GM18505 (cell line): ENCODE measurements around the gene CCDC85B.

Experiments
- ATAC-seq: cut with Tn5 transposase; IDR thresholded peaks from one replicate; pipeline ENCODE4 v1.9.1; 2021; ENCODE audit not compliant: unreplicated experiment
- POLR2A ChIP-seq: IDR thresholded peaks from 4 replicates; pipeline ENCODE4 v1.6.1; 2011; ENCODE audit warnings: borderline replicate concordance; ENCODE audit not compliant: insufficient read depth, insufficient read length; ENCODE audit errors: extremely low read depth

The CCDC85B gene

DNA sequence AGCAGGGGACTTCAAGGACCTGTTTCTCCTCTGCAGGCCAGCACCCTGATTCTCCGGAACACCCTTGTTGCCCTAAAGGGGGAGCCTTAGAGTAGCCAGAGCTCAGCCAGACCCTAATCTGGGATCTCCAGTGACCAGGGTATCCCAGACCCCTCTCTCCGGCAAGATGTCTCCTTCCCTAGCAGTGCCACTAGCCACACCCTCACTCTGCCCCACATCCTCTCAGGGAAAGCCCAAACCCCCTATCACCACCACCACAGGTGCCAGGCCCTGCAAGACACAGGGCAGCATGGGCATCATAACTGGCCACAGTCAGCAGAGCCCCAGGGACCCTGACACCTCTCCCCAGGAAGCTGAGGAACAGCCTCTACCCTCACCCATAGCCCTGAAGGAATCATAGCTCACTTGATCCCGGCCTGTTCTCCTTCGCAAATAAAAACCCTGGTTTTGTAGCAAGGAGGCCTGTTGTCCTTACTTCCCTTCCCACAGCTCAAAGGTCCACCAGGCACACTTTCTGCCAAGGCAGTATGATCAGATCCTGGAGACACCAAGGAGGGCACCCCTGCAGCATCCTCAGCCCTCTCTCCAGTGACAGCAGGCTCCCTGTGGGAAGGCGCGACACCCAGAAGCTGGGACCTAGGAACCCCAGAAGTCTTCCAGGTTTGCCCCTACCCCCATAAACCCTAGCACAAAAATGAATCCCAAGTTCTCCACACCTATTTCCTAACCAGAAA, 37.1 kb upstream of the CCDC85B start:
- TF ChIP-seq POLR2A: no peak
- ATAC-seq: no peak

DNA sequence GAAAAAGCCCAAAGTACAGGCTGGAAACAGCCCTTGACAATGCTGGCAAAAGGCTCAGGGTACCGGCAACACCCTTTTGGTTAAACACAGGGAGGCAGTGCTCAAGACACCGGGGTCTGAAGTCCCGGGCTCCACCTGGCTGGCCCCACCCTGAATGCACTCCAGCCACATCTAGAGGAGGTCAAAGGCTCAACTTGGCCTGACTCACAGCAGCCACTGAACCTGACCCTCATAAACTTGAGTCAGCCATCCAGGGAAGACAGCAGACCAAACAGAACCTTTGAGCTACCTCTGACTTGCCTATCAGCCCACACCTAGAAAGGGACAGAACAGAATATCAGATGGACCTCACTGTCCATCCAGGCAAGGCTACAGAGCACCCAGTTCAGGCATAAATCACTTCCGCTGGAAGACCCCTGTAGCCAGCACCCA, 36.3 kb upstream of the CCDC85B start:
- TF ChIP-seq POLR2A: no peak
- ATAC-seq: no peak

DNA sequence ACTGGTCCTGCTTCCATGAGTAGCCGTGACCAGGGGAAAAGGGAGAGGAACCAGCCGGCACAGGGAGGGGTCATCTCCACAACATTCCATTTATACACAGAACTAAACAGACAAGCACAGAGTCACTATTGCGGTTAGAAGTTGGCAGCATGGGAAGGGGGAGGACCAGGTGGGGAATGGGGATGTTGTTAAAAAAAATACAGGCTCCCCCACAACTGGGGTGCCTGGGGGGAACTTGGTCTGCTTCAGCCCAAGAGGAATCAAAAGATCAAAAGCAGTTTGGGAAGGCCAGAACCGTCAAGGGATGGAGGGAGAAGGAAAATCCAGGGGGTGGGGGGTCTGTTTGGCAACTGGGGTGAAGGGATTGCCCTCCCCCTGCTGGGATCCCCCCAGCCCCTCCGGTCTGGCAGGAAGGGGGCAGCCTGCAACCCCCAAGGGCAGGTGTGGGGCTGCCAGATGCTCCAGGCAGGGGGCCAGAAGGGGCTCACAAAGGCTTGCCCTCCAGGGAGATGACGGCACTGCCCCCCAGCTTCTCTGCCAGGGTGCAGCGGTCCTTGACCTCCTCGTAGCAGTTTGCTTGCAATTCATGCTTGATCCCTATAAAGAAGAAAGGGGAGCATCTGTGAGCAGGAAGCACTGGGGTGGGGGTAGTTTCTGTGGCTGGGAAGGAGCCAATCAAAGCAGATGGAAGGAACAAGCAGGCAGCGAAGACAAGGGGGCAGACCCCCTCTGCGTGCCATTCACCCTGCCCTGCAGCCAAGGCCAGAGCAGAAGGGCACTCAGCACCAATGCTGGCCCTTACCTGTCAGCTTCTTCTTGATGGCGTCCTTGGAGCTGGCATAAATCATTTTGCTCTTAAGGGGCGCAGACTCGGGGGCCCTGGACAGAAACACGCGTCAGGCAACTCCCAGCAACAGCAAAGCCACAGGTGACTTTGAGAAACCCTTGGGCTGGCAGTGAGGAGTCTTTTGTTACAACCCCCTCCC, 35.3 kb upstream of the CCDC85B start:
- TF ChIP-seq POLR2A: no peak
- no peak for ATAC-seq

GRCh38 chr11:65855927-65856363, 34.5 kb upstream of the CCDC85B start:
- no peak for ATAC-seq
- no peak for TF ChIP-seq POLR2A

- peak; percentile 67 for TF ChIP-seq POLR2A
- ATAC-seq: peak; percentile 18
Observed at GRCh38 chr11:65856689-65857499, 33.6 kb upstream of the CCDC85B start.

GRCh38 chr11:65857500-65857852, 33.0 kb upstream of the CCDC85B start:
- no peak for TF ChIP-seq POLR2A
- peak; percentile 4 for ATAC-seq

GRCh38 chr11:65857853-65858680, 32.4 kb upstream of the CCDC85B start, which contains the start of gene CFL1:
CFL1 (minus strand) TSS chr11:65858180; CDS start chr11:65858099, 81 bp downstream.
- TF ChIP-seq POLR2A: peak; percentile 100
- ATAC-seq: peak; percentile 43

GRCh38 chr11:65858681-65859087, 31.8 kb upstream of the CCDC85B start:
- no peak for ATAC-seq
- TF ChIP-seq POLR2A: no peak

DNA sequence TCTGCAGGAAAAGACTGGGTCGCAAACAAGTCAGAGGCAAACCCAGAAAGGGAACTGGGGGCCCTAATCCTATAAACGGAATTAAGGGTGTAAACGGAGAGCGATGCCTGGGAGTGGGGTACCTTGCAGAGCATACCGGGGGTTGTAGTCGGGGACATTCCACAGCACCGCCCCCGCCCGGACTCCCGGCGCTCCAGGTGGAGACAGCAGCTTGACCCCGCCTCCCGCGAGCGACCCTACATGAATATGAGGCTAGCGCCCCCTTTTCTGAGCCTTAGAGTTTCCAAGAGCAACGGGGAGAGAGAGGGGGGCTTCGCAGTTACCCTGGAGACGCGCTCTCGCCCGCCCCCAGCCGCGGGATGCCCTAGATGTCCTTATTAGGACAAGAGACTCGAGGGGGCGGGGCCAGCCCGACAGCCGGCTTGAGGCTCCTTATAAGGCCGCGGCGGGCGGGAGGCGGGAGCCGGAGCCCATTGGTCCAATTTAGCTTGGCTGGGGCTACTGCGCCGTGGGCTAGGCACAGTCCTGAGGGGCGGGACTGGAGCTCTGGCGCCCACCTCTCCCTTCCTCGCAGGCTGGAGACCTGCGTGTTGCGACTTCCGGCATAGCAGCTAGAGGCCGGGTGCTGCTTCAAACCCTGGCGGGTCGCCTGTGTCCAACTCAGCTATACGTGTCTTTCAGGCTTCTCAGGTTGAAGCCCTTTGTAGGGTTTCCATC, 31.2 kb upstream of the CCDC85B start:
- ATAC-seq: peak; percentile 45
- peak; percentile 98 for TF ChIP-seq POLR2A

- no peak for ATAC-seq
- TF ChIP-seq POLR2A: no peak
Observed at GRCh38 chr11:65859812-65860277, 30.6 kb upstream of the CCDC85B start.
